Uterus (tissue), 2 donors: ENCODE measurements around the gene SLC15A5.

Source experiments
- POLR2A ChIP-seq, 2 donors: fragments of 450-650 bp; IDR thresholded peaks; one replicate each; pipeline ENCODE4 v1.6.1; 2016; ENCODE audit warnings: antibody characterized with exemption in 2 of 2, mild to moderate bottlenecking in 1 of 2, moderate library complexity in 1 of 2
- TF ChIP-seq, protein P1 (sequence below), 4 experiments: fragments of 200-600 bp in 2 of 4; fragments of 450-650 bp in 2 of 4; sonication (generic) in 2 of 4; IDR thresholded peaks; one replicate each; pipeline ENCODE4 v1.5.1; 2016 to 2019; ENCODE audit warnings: antibody characterized with exemption in 4 of 4, mild to moderate bottlenecking in 2 of 4, moderate library complexity in 1 of 4

DNA sequence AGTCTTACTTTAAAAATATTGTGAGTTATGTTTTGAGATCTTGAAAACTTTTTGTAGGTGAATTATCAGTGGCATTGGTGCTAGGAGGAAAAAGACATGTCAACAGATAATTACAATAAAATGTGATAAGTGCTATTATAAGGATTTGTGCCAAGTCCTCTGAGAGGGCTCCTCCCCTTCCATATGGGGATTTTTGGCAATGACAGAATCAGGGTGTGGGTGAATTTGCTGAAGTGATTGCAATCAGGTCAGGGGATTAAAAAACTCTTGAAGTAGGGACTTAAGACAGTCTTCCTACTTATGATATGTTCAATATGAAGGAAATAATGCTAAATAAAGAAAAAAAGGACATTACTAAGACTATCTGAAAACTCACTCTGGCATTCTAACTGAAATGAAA, 122.5 kb downstream of the SLC15A5 start:
- TF ChIP-seq, protein P1, sequence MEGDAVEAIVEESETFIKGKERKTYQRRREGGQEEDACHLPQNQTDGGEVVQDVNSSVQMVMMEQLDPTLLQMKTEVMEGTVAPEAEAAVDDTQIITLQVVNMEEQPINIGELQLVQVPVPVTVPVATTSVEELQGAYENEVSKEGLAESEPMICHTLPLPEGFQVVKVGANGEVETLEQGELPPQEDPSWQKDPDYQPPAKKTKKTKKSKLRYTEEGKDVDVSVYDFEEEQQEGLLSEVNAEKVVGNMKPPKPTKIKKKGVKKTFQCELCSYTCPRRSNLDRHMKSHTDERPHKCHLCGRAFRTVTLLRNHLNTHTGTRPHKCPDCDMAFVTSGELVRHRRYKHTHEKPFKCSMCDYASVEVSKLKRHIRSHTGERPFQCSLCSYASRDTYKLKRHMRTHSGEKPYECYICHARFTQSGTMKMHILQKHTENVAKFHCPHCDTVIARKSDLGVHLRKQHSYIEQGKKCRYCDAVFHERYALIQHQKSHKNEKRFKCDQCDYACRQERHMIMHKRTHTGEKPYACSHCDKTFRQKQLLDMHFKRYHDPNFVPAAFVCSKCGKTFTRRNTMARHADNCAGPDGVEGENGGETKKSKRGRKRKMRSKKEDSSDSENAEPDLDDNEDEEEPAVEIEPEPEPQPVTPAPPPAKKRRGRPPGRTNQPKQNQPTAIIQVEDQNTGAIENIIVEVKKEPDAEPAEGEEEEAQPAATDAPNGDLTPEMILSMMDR (IDR thresholded peaks at IDR 0.05) = no peak
- no peak for TF ChIP-seq POLR2A (IDR thresholded peaks at IDR 0.05)
